C4-2B (cell line): Measurements from ENCODE around the gene WWP2.
"Not testable (repeated sequence)": the region's sequence is repeated elsewhere in the genome, so short reads cannot be mapped to it uniquely, and the experiment has no call there.

Experiments used
- H3K27ac ChIP-seq: fragments of 450-650 bp; 2 replicates; pipeline ENCODE4 v1.5.1; 2017
- ZFX ChIP-seq: fragments of 450-650 bp; IDR thresholded peaks from 2 replicates; pipeline ENCODE4 v1.6.1; 2017
- TF ChIP-seq, protein P1 (sequence below): fragments of 450-650 bp; conservative IDR thresholded peaks from 2 replicates; pipeline ENCODE4 v1.5.1; 2017; ENCODE audit warnings: mild to moderate bottlenecking

WWP2 gene

DNA sequence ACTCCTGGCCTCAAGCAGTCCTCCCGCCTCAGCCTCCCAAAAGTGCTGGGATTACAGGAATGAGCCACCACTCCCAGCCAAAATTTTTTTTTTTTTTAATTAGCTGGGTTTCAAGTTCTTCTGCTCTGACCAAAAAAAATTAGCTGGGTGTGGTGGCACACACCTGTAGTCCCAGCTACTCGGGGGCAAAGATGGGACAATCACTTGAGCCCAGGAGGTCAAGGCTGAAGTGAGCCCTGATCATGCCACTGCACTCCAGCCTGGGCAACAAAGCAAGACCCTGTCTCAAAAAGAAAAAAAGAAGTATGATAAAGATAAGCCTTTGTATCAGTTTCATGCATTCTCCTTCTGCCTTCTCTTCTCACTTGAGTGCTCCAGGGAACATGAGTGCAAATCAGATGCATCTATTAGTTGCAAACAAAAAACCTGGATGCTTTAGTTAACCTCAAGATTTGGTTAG, 37.7 kb upstream of the WWP2 start:
- TF ChIP-seq, protein P1, sequence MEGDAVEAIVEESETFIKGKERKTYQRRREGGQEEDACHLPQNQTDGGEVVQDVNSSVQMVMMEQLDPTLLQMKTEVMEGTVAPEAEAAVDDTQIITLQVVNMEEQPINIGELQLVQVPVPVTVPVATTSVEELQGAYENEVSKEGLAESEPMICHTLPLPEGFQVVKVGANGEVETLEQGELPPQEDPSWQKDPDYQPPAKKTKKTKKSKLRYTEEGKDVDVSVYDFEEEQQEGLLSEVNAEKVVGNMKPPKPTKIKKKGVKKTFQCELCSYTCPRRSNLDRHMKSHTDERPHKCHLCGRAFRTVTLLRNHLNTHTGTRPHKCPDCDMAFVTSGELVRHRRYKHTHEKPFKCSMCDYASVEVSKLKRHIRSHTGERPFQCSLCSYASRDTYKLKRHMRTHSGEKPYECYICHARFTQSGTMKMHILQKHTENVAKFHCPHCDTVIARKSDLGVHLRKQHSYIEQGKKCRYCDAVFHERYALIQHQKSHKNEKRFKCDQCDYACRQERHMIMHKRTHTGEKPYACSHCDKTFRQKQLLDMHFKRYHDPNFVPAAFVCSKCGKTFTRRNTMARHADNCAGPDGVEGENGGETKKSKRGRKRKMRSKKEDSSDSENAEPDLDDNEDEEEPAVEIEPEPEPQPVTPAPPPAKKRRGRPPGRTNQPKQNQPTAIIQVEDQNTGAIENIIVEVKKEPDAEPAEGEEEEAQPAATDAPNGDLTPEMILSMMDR, result no peak
- no peak for TF ChIP-seq ZFX
- no peak overlapping the region; the same call in 1 of the 2 replicates for H3K27ac ChIP-seq

DNA sequence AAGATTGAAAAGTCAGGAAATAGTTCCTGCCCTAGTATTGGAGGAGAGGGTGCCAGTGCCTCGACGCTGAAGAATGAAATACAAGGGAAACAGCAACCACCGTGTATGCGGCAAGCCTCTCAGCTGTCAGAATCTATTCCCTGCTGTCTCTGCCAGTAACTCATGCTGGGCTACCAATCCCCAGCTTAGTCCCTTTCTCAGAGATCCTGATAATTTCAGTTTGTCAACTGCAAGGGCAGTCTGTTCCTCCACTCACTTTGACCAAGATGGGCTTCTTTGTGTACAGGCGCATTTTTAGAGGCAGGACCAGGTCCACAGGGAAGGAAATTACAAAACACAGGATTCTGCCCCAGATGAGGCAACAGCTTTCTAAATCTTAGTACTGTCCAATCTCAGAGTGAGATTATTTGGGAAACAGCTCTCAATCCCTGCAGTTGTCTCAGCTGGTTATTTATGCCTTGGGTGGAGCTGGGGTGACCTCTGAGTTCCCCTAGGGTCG, 37.1 kb upstream of the WWP2 start:
- no peak for TF ChIP-seq ZFX
- TF ChIP-seq, protein P1, result no peak
- H3K27ac ChIP-seq, result peak overlapping the region; percentile 96

DNA sequence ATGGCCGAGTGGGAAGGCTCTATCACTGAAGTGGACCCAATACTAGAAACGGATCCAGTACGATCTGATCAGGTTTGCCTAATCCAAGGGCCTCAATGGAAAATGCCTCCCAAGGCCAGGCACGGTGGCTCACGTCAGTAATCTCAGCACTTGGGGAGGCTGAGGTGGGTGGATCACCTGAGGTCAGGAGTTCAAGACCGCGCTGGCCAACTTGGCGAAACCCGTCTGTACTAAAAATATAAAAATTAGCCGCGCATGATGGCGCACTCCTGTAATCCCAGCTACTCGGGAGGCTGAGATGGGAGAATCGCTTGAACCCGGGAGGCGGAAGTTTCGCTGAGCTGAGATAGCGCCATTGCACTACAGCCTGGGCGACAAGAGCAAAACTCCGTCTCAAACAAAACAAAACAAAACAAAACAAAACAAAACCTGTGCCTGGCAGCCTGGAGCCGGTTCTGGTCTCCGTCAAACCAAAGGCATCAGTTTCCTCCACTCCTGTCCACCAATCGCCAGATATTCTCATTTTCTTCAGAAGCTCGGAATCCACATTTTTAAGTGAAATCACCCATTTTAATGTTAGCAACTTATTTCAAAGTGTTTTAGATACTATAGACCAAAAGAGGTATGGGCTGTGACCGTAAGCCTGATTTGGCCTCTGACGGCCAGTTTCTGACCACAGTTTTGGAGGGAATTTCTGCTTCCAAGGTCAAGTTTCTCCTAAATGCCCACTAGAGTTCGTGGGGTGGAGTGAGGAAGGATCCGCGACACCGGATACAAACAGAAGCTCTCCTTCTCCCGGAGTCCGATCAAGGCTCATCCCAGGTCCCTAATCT, 36.4 kb upstream of the WWP2 start:
- H3K27ac ChIP-seq, result peak overlapping the region; percentile 96
- TF ChIP-seq ZFX, result no peak
- TF ChIP-seq, protein P1, result no peak

DNA sequence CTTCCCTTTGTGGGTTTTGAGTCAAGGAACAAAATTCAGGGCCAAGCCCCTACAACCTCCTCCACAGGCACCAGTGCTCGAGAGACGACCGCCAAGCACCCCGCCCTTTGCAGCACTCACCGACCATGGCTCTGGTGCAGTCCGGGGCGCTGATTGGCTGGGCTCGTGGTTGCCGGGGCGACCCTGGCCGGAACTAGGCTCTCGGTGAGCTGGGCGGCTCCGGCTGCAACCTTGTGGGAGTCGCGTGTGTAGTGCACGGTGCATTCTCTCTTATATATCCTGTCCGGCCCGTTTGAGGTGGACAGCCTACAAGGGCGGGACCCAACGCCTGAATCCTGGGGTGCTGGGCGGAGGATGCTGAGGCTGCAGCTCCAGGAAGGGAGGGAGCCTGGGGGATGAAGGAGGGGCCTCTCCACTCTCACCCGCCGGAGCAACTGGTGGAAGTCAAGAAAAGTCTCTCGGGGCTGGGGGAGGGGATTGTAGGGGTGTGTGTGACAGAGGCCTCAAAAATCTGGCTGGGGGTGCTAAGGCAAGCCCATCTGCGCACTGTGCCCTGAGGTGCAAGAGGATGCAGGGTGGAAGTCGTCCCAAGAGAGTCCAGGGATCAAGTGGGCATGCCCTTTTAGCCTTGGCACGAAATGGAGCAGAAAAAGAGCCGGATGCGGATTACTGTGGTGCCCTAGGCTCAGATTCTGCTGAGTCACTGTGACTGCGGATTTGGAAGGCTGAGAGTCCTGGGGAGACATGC, 35.6 kb upstream of the WWP2 start, which contains the start of gene NQO1:
TSS of gene NQO1 (minus strand) at position 248 of the 748 bp plus-strand sequence. CDS start at position 127, 121 bp downstream.
- TF ChIP-seq, protein P1, result no peak
- no peak for TF ChIP-seq ZFX

DNA sequence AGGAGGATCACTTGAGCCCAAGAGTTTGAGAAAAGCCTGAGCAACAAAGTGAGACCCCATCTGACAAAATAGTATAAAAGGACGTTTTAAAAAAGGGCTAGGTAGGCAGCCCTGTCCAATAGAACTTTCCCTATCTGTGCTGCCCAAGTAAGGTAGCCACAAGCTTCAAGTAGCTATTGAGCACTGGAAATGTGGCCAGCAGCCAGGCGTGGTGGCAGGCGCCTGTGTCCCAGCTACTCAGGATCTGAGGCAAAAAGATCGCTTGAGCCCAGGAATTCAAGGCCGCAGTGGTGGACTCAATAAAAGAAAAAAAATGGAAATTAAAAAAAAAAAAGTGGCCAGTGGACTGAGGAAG, 34.2 kb upstream of the WWP2 start:
- TF ChIP-seq, protein P1, result no peak
- no peak for TF ChIP-seq ZFX
- peak overlapping the region; percentile 96 for H3K27ac ChIP-seq

More for the DNA sequence above, 35.6 kb upstream of the WWP2 start, which contains the start of gene NQO1:
- peak within 1 kb of the TSS; percentile 96 for H3K27ac ChIP-seq

DNA sequence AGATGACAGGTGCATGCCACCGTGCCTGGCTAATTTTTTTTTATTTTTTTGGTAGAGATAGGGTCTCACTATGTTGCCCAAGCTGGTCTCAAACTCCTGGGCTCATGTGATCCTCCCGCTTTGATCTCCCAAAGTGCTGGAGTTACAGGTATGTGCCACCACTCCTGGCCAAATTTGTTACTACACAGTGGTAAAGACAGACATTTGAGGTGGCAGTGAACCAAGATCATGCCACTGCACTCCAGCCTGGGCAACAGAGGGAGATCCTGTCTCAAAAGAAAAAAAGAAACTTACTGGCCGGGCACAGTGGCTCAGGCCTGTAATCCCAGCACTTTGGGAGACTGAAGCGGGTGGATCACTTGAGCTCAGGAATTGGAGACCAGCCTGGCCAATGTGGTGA, 33.1 kb upstream of the WWP2 start:
- peak overlapping the region; percentile 96; the same call in 1 of the 2 replicates for H3K27ac ChIP-seq

DNA sequence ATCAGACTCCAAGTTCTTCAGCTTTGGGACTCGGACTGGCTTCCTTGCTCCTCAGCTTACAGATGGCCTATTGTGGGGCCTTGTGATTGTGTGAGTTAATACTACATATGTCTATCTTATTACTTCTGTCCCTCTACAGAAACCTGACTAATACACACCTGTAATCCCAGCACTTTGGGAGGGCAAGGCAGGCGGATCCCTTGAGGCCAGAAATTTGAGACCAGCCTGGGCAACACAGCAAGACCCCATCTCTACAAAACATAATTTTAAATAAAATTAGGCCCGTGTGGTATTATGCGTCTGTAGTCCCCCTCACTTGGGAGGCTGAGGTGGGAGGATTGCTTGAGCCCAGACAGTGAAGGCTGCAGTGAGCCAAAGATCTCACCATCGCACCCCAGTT, 30.9 kb upstream of the WWP2 start:
- H3K27ac ChIP-seq, result not testable (repeated sequence)

DNA sequence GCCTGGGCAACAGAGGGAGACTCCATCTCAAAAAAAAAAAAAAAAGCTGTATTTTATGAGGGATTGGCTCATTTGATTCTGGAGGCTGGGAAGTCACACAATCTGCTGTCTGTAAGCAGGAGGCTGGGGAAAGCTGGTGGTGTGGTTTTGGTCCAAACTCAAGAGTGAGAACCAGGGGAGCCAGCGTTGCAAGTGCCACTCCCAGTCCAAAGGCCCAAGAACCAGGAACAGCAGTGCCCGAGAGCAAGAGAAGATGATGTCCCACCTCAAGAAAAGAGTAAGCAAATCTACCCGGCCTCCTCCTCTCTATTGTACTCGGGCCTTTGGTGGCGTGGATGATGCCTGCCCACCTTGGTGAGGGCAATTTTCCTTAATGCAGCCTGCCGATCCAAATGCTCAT, 30.0 kb upstream of the WWP2 start:
- TF ChIP-seq, protein P1, result no peak
- no peak for TF ChIP-seq ZFX
- no peak overlapping the region for H3K27ac ChIP-seq
